Gastroesophageal sphincter (tissue), 3 donors: ENCODE results near the gene STUM.

Experiments used
- EP300 ChIP-seq: sonication (generic); formaldehyde crosslinking; IDR thresholded peaks from one replicate; pipeline ENCODE4 v1.6.1; 2017; ENCODE audit warnings: antibody characterized with exemption, mild to moderate bottlenecking
- TF ChIP-seq, protein P1 (sequence below), 4 experiments: fragments of 200-600 bp in 2 of 4; fragments of 450-650 bp in 2 of 4; sonication (generic) in 1 of 4; IDR thresholded peaks; one replicate each; pipeline ENCODE4 v1.5.1; 2017 to 2019; ENCODE audit warnings: antibody characterized with exemption in 4 of 4, mild to moderate bottlenecking in 2 of 4, moderate library complexity in 2 of 4

DNA sequence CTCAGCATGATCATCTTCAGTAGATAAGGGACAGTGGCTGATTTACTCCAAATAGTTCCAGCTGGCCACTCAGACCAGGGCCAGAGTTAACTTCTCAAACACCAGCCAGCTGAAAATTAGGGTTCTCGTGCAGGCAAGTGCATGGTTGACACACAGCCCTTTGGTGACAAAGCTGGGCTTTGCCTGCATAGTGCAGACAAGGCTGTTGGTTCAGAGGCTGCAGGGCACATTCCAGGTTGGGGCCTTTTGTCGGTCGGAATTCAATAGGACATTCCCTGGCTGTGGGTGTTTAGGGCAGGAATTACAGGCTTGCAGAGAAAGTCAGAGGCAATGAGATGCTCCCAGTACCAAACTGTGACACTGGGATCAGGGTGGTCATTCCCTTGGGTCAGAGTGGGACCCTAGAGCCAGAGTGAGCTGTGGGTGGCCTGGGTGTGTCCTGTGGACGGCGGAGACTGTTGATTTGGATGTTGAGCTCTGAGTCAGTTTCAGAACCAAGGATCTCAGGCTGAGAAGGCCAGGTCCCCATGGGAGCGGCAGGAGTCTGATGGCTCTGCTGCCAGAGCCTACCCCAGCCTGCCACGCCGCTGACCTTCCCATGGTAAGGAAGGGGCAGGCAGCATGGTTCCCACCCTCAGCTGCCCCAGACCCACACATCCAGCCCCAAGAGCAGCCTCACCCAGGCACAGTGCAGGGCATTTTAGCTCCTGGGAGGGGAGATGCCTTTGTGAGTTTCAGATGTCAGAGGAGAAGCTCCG, 56.2 kb downstream of the STUM start:
- TF ChIP-seq, protein P1, sequence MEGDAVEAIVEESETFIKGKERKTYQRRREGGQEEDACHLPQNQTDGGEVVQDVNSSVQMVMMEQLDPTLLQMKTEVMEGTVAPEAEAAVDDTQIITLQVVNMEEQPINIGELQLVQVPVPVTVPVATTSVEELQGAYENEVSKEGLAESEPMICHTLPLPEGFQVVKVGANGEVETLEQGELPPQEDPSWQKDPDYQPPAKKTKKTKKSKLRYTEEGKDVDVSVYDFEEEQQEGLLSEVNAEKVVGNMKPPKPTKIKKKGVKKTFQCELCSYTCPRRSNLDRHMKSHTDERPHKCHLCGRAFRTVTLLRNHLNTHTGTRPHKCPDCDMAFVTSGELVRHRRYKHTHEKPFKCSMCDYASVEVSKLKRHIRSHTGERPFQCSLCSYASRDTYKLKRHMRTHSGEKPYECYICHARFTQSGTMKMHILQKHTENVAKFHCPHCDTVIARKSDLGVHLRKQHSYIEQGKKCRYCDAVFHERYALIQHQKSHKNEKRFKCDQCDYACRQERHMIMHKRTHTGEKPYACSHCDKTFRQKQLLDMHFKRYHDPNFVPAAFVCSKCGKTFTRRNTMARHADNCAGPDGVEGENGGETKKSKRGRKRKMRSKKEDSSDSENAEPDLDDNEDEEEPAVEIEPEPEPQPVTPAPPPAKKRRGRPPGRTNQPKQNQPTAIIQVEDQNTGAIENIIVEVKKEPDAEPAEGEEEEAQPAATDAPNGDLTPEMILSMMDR (IDR thresholded peaks at IDR 0.05): no peak
- TF ChIP-seq EP300: no peak
